Stomach (tissue), 9 donors: Measurements from ENCODE around the gene SEPTIN11. TPM values are rescaled to one million over a fixed set of nuclear protein-coding genes. Genes with fewer than 3 reads are reported as not detected.

Experiments used
- DNase-seq, 2 donors: peaks; one replicate each; pipeline versions ENCODE4 v3.0.0 to v3.0.0-alpha.2; 2013 to 2019
- H3K27ac ChIP-seq, 5 donors: fragments of 200-600 bp in 4 of 5; sonication (generic) in 4 of 5; one replicate each; pipeline ENCODE4 v1.5.1; 2013 to 2019; ENCODE audit warnings: mild to moderate bottlenecking in 1 of 5, moderate library complexity in 1 of 5
- H3K27me3 ChIP-seq, 3 donors: fragments of 200-600 bp; sonication (generic); one replicate each; pipeline ENCODE4 v1.5.1; 2017 to 2019; ENCODE audit warnings: mixed run types in 1 of 3
- H3K36me3 ChIP-seq, 4 donors: fragments of 200-600 bp; sonication (generic); 1 replicate in 3 of 4; 2 replicates in 1 of 4; pipeline ENCODE4 v1.5.1; 2016 to 2019
- H3K4me1 ChIP-seq, 4 donors: fragments of 200-600 bp; sonication (generic); one replicate each; pipeline ENCODE4 v1.5.1; 2016 to 2019
- H3K4me3 ChIP-seq, 4 donors: fragments of 200-600 bp; sonication (generic) in 3 of 4; one replicate each; pipeline ENCODE4 v1.5.1; 2016 to 2019; ENCODE audit warnings: mild to moderate bottlenecking in 1 of 4
- H3K9me3 ChIP-seq, 4 donors: fragments of 200-600 bp; sonication (generic); one replicate each; pipeline ENCODE4 v1.5.1; 2016 to 2019
- CTCF ChIP-seq, 7 experiments: fragments of 450-650 bp in 4 of 7; fragments of 200-600 bp in 3 of 7; sonication (generic) in 3 of 7; IDR thresholded peaks; one replicate each; pipeline ENCODE4 v1.5.1; 2016 to 2019; ENCODE audit warnings: antibody characterized with exemption in 7 of 7, control low read depth in 2 of 7, mild to moderate bottlenecking in 1 of 7
- EP300 ChIP-seq: sonication (generic); formaldehyde crosslinking; IDR thresholded peaks from one replicate; pipeline ENCODE4 v1.6.1; 2017; ENCODE audit warnings: antibody characterized with exemption
- POLR2A ChIP-seq, 4 donors: fragments of 450-650 bp; IDR thresholded peaks; one replicate each; pipeline ENCODE4 v1.6.1; 2016; ENCODE audit warnings: antibody characterized with exemption in 4 of 4, control low read depth in 2 of 4, mild to moderate bottlenecking in 1 of 4, moderate library complexity in 1 of 4
- POLR2AphosphoS5 ChIP-seq, 3 donors: sonication (generic); formaldehyde crosslinking; IDR thresholded peaks; one replicate each; pipeline ENCODE4 v1.6.1; 2016; ENCODE audit warnings: antibody characterized with exemption in 3 of 3
- WGBS, 5 donors: extraction: QIAGEN DNeasy Blood & Tissue Kit in 3 of 5; methylation state at CpG; one replicate each; pipeline versions ENCODE4 v1.1.5 to v1.1.7; 2013 to 2018; 5-methylcytosine and 5-hydroxymethylcytosine counted together
- intact Hi-C: fragments of 100-400 bp; cut with DNase I; formaldehyde crosslinking; loops from one replicate; pipeline ENCODE4 v1.15.1; 2023; ENCODE audit warnings: low total_unique reads
- polyA plus RNA-seq, 3 donors: library from polyadenylated mRNA; stranded (reverse); fragments of 200-250 nt; gene quantifications; one replicate each; pipeline ENCODE4 v1.2.3, GENCODE V29; 2013
- total RNA-seq, 5 donors: library from RNA; depleted of rRNA; stranded (reverse); fragments of >200 nt; gene quantifications; one replicate each; pipeline versions ENCODE4 v1.1.0 to v1.2.3, GENCODE V29; 2014 to 2016
- donor health status: healthy with polysubstance abuse.
- donor health status: Bipolar disorder and iron deficiency.
- donor health status: healthy.

SEPTIN11 gene
- total and polyA plus RNA-seq, 8 donors: 9.3 to 298 (median 57.4) TPM

DNA sequence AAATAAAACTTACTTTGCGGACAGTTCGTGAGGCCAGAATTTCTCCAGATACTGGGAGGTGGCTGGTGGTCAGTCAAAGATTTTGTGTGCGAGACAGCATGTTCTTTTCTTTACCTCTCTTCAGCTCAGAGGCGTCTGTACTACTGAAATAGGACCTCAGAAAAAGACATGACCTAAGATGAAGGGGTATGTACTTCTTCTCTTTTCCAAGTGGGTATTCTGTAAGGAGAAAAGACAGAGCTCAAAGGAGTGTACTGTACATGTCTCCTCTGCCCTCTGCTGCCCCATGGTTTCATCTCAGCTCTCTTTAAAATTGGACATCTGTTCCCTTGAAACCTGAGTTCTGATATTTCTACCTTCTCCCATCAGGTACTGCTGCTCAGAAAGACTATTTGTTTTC is 38.1 kb downstream of the SEPTIN11 start:
- peaks cover 42 to 62% (median 53%) of the 10 kb centered on the region in 4 donors for H3K4me1 ChIP-seq
- DNase-seq: no peak
- no peaks in the 10 kb centered on the region for H3K36me3 ChIP-seq
- no peaks in the 10 kb centered on the region for H3K27me3 ChIP-seq
- TF ChIP-seq POLR2AphosphoS5 (IDR thresholded peaks at IDR 0.05) (no peak), EP300 (no peak), CTCF (IDR thresholded peaks at IDR 0.05) (no peak), POLR2A (IDR thresholded peaks at IDR 0.05) (no peak)
- intact Hi-C loops: no loop called here
- H3K9me3 ChIP-seq: no peaks in the 10 kb centered on the region
- 26 to 42% (median 39%) methylated on average over 4 of the region's 4 CpGs for WGBS, 5 donors
- peak overlapping the region in 4 of 5 donors; percentile 52 to 84 (median 74) for H3K27ac ChIP-seq
- H3K4me3 ChIP-seq: no peak overlapping the region

DNA sequence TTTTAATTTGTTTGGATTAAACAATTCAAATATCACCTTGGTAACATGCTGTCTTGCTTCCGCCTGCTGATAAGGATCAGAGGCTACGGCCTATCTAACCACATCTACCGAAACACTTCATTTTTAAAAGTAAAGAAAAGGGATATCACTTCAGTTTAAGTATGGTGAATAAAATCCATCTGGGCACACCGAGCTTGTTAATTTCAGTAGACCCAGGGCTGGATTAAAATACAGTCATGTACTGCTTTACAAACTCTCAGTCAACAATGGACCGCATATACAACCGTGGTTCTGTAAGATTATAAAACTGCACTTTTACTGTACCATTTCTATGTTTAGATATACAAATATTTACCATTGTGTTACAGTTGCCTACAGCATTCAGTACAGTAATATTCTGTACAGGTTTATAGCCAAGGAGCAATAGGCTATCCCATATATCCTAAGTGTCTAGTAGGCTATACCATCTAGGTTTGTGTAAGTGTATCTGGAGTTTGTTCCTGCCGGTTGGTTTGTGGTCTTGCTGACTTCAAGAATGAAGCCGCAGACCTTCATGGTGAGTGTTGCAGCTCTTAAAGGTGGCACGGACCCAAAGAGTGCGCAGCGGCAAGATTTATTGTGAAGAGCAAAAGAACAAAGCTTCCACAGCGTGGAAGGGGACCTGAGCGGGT is 40.0 kb downstream of the SEPTIN11 start:
- no peak for DNase-seq
- H3K4me3 ChIP-seq: no peak overlapping the region
- intact Hi-C loops: no loop called here
- H3K27ac ChIP-seq: no peak overlapping the region
- TF ChIP-seq CTCF (IDR thresholded peaks at IDR 0.05): no peak
- no peak for TF ChIP-seq EP300
- TF ChIP-seq POLR2A (IDR thresholded peaks at IDR 0.05): no peak
- TF ChIP-seq POLR2AphosphoS5 (IDR thresholded peaks at IDR 0.05): no peak
- 77 to 94% (median 80%) methylated on average over 13 of the region's 13 CpGs for WGBS, 5 donors
- peaks cover 28 to 44% (median 38%) of the 10 kb centered on the region in 4 donors for H3K4me1 ChIP-seq
- no peaks in the 10 kb centered on the region for H3K36me3 ChIP-seq
- H3K9me3 ChIP-seq: no peaks in the 10 kb centered on the region
- no peaks in the 10 kb centered on the region for H3K27me3 ChIP-seq

- Histone ChIP-seq H3K4me1 (peaks cover 19 to 34% (median 32%) of the 10 kb centered on the region in 4 donors), H3K4me3 (no peak overlapping the region), H3K9me3 (no peaks in the 10 kb centered on the region), H3K27me3 (no peaks in the 10 kb centered on the region), H3K27ac (peak overlapping the region in 3 of 5 donors; percentile 4 to 57 (median 8)), H3K36me3 (no peaks in the 10 kb centered on the region)
- no peak for DNase-seq
- intact Hi-C loops: no loop called here
- peak in 1 of 3 donors; percentile 27 for TF ChIP-seq POLR2AphosphoS5 (IDR thresholded peaks at IDR 0.05)
- TF ChIP-seq CTCF (IDR thresholded peaks at IDR 0.05): no peak
- TF ChIP-seq POLR2A (IDR thresholded peaks at IDR 0.05): no peak
- TF ChIP-seq EP300: no peak
- WGBS, 5 donors: 90 to 94% (median 91%) methylated on average over 11 to 12 of the region's 12 CpGs
These were observed 40.9 kb downstream of the SEPTIN11 start for GRCh38 chr4:76990288-76991080.

DNA sequence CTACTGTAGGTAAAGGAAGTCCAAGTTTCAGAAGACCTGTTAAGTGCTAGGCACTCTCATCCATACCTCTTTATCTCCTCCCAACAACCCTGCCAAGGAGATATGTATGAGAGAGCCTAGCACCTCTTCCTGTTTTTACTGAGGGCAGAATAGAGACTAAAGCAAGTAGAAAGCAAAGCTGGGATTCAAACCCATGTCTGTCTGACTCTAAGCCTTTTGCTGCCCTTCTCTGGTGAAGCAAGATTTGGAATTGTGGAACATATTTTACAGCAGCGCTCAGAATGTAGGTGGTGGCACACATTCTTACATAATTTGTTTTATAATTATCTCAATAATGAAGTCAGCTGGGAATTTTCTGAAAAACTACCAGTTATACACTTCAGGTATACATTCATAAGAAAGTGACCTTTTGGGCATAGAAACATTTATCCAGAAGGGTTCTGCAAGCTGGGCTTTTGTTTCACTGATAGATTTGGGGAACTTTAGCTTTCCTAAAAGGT is 41.7 kb downstream of the SEPTIN11 start:
- WGBS, 5 donors: 92 to 98% (median 96%) methylated on average over 1 of the region's 1 CpG
- no peaks in the 10 kb centered on the region for H3K27me3 ChIP-seq
- intact Hi-C loops: no loop called here
- peak overlapping the region in 2 of 5 donors; percentile 4 to 57 for H3K27ac ChIP-seq
- DNase-seq: no peak
- no peaks in the 10 kb centered on the region for H3K9me3 ChIP-seq
- peaks cover 0 to 2% (median under 1%) of the 10 kb centered on the region in 4 donors for H3K36me3 ChIP-seq
- H3K4me1 ChIP-seq: peaks cover 12 to 28% (median 25%) of the 10 kb centered on the region in 4 donors
- no peak overlapping the region for H3K4me3 ChIP-seq
- TF ChIP-seq CTCF (IDR thresholded peaks at IDR 0.05) (no peak), EP300 (no peak), POLR2A (IDR thresholded peaks at IDR 0.05) (no peak), POLR2AphosphoS5 (IDR thresholded peaks at IDR 0.05) (no peak)
